HepG2 (cell line): ENCODE measurements around the gene HARBI1. TPM values are rescaled to one million over a fixed set of nuclear protein-coding genes. Genes with fewer than 3 reads are reported as not detected.
A peak's percentile ranks its signal among the peaks of the same experiment; 100 is the strongest.

ENCODE experiments used
- ATAC-seq: fragments of 200-7000 bp; cut with Tn5 transposase; 3 replicates; pipeline ENCODE4 v1.9.1; 2020; ENCODE audit warnings: mild to moderate bottlenecking, moderate library complexity
- BruUV-seq: library from RNA; stranded (reverse); fragments of 400-500 nt; replicated peaks from 2 replicates; lab custom pipeline; 2021; lab: Mats Ljungman, UMichigan
- CTCF ChIA-PET: fragments of 300-600 bp; formaldehyde crosslinking; extraction: SDS; loops from one replicate; lab custom pipeline; 2021; ENCODE audit warnings: low total read pairs, inconsistent platforms, low intra/inter-chr PET ratio; lab: Yijun Ruan, JAX
- POLR2A ChIA-PET: fragments of 350-600 bp; sonication (Branson Sonifier 250); formaldehyde crosslinking; loops from one replicate; lab custom pipeline; 2020; ENCODE audit warnings: antibody characterized with exemption, inconsistent platforms; lab: Yijun Ruan, JAX
- DNase-seq: peaks from one replicate; pipeline ENCODE4 v3.0.0-alpha.2; 2015; ENCODE audit warnings: low spot score
- FAIRE-seq: peaks from 3 replicates; lab custom pipeline; 2011; peaks lifted over from hg19 to GRCh38; lab: Jason Lieb, UNC
- H2AFZ ChIP-seq: one replicate; pipeline ENCODE4 v1.6.1; 2011; ENCODE audit warnings: low read length, inconsistent platforms
- H3K27ac ChIP-seq: fragments of 300-600 bp; 3 replicates; pipeline ENCODE4 v1.8.0; 2011; ENCODE audit warnings: mixed run types, mild to moderate bottlenecking, mixed read lengths, low read length, inconsistent platforms; ENCODE audit not compliant: insufficient read depth; ENCODE audit errors: extremely low read length
- H3K27me3 ChIP-seq, 2 experiments: fragments of 200-600 bp in 1 of 2; 2 replicates in 1 of 2; 3 replicates in 1 of 2; pipeline versions ENCODE4 v1.6.0 to v1.8.0; 2011; ENCODE audit warnings: low read length in 2 of 2, mild to moderate bottlenecking in 2 of 2, moderate library complexity in 2 of 2, inconsistent platforms in 1 of 2; ENCODE audit not compliant: insufficient read depth in 2 of 2, control insufficient read depth in 1 of 2
- H3K36me3 ChIP-seq, 2 experiments: fragments of 200-600 bp in 1 of 2; replicated peaks in 1 of 2; 2 replicates in 1 of 2; 3 replicates in 1 of 2; pipeline versions ENCODE4 v1.5.1 to v1.8.0; 2011; ENCODE audit warnings: low read length in 2 of 2, inconsistent platforms in 1 of 2; ENCODE audit not compliant: insufficient read depth in 2 of 2, control insufficient read depth in 1 of 2
- H3K4me1 ChIP-seq: 2 replicates; pipeline ENCODE4 v1.5.1; 2012; ENCODE audit warnings: low read length, inconsistent platforms; ENCODE audit not compliant: insufficient read depth
- H3K4me2 ChIP-seq: 2 replicates; pipeline ENCODE4 v1.6.0; 2011; ENCODE audit warnings: low read depth, low read length, inconsistent platforms
- H3K4me3 ChIP-seq, 3 experiments: fragments of 200-600 bp in 1 of 3; sonication (generic), shearing (Covaris generic) in 1 of 3; replicated peaks in 1 of 3; 2 replicates each; pipeline ENCODE4 v1.5.1; 2011 to 2016; ENCODE audit warnings: low read length in 3 of 3, inconsistent platforms in 2 of 3, low read depth in 2 of 3, mild to moderate bottlenecking in 2 of 3, control low read depth in 1 of 3, mixed read lengths in 1 of 3; ENCODE audit not compliant: insufficient read depth in 1 of 3
- H3K79me2 ChIP-seq: one replicate; pipeline ENCODE4 v1.6.1; 2011; ENCODE audit warnings: low read length, inconsistent platforms; ENCODE audit not compliant: insufficient read depth
- H3K9ac ChIP-seq: 2 replicates; pipeline ENCODE4 v1.6.0; 2011; ENCODE audit warnings: mild to moderate bottlenecking, low read depth, low read length, inconsistent platforms; ENCODE audit not compliant: insufficient read depth
- H3K9me3 ChIP-seq: 2 replicates; pipeline ENCODE4 v1.5.1; 2012; ENCODE audit warnings: mild to moderate bottlenecking, low read length
- H4K20me1 ChIP-seq: 2 replicates; pipeline ENCODE4 v1.6.0; 2011; ENCODE audit warnings: inconsistent platforms, mild to moderate bottlenecking, low read length, moderate library complexity; ENCODE audit not compliant: insufficient read depth
- ATF7 ChIP-seq, 2 experiments: fragments of 450-650 bp in 1 of 2; sonication (generic) in 1 of 2; formaldehyde crosslinking in 1 of 2; IDR thresholded peaks; 2 replicates each; pipeline versions ENCODE4 v1.4.0 to v1.6.1; 2016 to 2020; ENCODE audit warnings: antibody characterized with exemption in 1 of 2, mild to moderate bottlenecking in 1 of 2, missing genetic modification reagents in 1 of 2
- HNRNPH1 ChIP-seq: fragments of 200-400 bp; formaldehyde crosslinking; optimal IDR thresholded peaks from 2 replicates; pipeline ENCODE3; 2017; ENCODE audit warnings: mild to moderate bottlenecking, low read depth, low read length
- HNRNPLL ChIP-seq: fragments of 200-400 bp; formaldehyde crosslinking; IDR thresholded peaks from 2 replicates; pipeline ENCODE4 v1.6.1; 2017; ENCODE audit warnings: mild to moderate bottlenecking, low read depth, low read length; ENCODE audit not compliant: poor library complexity, severe bottlenecking
- NR2F1 ChIP-seq, 2 experiments: fragments of 450-650 bp in 1 of 2; formaldehyde crosslinking in 1 of 2; IDR thresholded peaks; 2 replicates each; pipeline versions ENCODE4 v1.5.0 to v1.6.1; 2016 to 2020; ENCODE audit warnings: mild to moderate bottlenecking in 1 of 2, missing compliant biosample characterization in 1 of 2, missing genetic modification reagents in 1 of 2, moderate library complexity in 1 of 2
- RFX3 ChIP-seq: IDR thresholded peaks from 2 replicates; pipeline ENCODE4 v1.6.1; 2016; ENCODE audit warnings: missing biosample characterization, missing genetic modification reagents
- RFXAP ChIP-seq: sonication (generic); formaldehyde crosslinking; IDR thresholded peaks from 2 replicates; pipeline ENCODE4 v1.4.0; 2020; ENCODE audit warnings: missing genetic modification reagents, borderline replicate concordance
- SOX13 ChIP-seq, 3 experiments: fragments of 450-650 bp in 1 of 3; sonication (generic) in 1 of 3; formaldehyde crosslinking in 1 of 3; IDR thresholded peaks in 2 of 3; conservative IDR thresholded peaks in 1 of 3; 2 replicates each; pipeline versions ENCODE4 v1.5.0 to v1.6.1; 2016 to 2020; ENCODE audit warnings: antibody characterized with exemption in 1 of 3, mild to moderate bottlenecking in 1 of 3, missing compliant biosample characterization in 1 of 3, missing genetic modification reagents in 1 of 3, moderate library complexity in 1 of 3
- ZNF44 ChIP-seq: sonication (generic); formaldehyde crosslinking; IDR thresholded peaks from 2 replicates; pipeline ENCODE4 v1.5.1; 2020; ENCODE audit warnings: mild to moderate bottlenecking, missing genetic modification reagents
- ZNF709 ChIP-seq: sonication (generic); formaldehyde crosslinking; IDR thresholded peaks from 2 replicates; pipeline ENCODE4 v1.5.0; 2020; ENCODE audit warnings: mild to moderate bottlenecking, missing genetic modification reagents
- ZNF839 ChIP-seq: sonication (generic); formaldehyde crosslinking; IDR thresholded peaks from 2 replicates; pipeline ENCODE4 v1.4.0; 2020; ENCODE audit warnings: missing genetic modification reagents, mild to moderate bottlenecking, borderline replicate concordance
- WGBS: methylation state at CpG from one replicate; pipeline ENCODE4 v1.1.6; 2017; ENCODE audit warnings: low lambda C conversion rate; 5-methylcytosine and 5-hydroxymethylcytosine counted together
- in situ Hi-C: cut with HindIII; loops from 2 replicates; pipeline ENCODE4 v1.10.0; 2017; ENCODE audit warnings: low pct_unique_long_range_greater_than_20kb; ENCODE audit not compliant: extremely low pct_ligation_motif_present
- intact Hi-C: fragments of 100-400 bp; cut with micrococcal nuclease; formaldehyde crosslinking; loops from one replicate; pipeline ENCODE4 v1.10.0; 2022; ENCODE audit not compliant: unreplicated experiment
- polyA plus RNA-seq, 8 experiments: library from polyadenylated mRNA; depleted of rRNA in 3 of 8; stranded (reverse) in 7 of 8; unstranded in 1 of 8; fragments of >200 nt; fragmentation: Illumina TruSeq in 4 of 8; extraction: Trizol in 4 of 8; gene quantifications; 2 replicates each; pipeline versions ENCODE4 v1.2.1 to v1.2.3, GENCODE V29; 2011 to 2016; ENCODE audit warnings: low read depth in 4 of 8, missing spikeins in 1 of 8, mixed read lengths in 1 of 8; ENCODE audit not compliant: insufficient read depth in 1 of 8
- total RNA-seq, 5 experiments: library from RNA; depleted of rRNA; stranded (reverse); fragments of >200 nt; fragmentation: Illumina TruSeq; extraction: Trizol; gene quantifications; 2 replicates each; pipeline ENCODE4 v1.2.3, GENCODE V29; 2016; ENCODE audit warnings: low read depth in 1 of 5
- TF ChIP-seq, protein P1 (sequence below): sonication (generic); formaldehyde crosslinking; IDR thresholded peaks from 2 replicates; pipeline ENCODE4 v1.4.0; 2020; ENCODE audit warnings: mild to moderate bottlenecking, missing genetic modification reagents
- TF ChIP-seq, protein P2 (sequence below): sonication (generic); formaldehyde crosslinking; IDR thresholded peaks from 2 replicates; pipeline ENCODE4 v1.4.0; 2020; ENCODE audit warnings: missing genetic modification reagents
- TF ChIP-seq, protein P3 (sequence below): IDR thresholded peaks from 2 replicates; pipeline ENCODE4 v1.6.1; 2016; ENCODE audit warnings: missing genetic modification reagents, missing compliant biosample characterization

Gene HARBI1
- total and polyA plus RNA-seq, 2 of the 13 experiments (the other 11 are each of a cell fraction or from before 2014, with no cell fraction given), result 2.5 to 4.8 TPM

DNA sequence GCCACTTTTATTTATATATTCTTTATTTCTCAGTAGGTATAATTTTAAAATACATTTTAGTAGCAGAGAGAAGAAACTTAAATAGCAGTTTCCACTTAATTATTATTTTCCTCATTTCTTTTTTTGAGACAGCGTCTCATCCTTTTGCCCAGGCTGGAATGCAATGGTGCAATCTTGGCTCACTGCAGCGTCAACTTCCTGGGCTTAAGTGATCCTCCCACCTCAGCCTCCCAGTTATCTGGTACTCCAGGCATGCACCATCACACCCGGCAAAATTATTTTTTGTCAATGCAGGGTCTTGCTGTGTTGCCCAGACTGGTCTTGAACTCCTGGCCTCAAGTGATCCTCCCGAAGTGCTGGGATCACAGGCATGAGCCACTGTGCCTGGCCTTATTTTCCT, 38.6 kb upstream of the HARBI1 start:
- POLR2A ChIA-PET, result no interaction called here
- WGBS, result 95% methylated on average over 4 of the region's 4 CpGs
- no peak for ATAC-seq

DNA sequence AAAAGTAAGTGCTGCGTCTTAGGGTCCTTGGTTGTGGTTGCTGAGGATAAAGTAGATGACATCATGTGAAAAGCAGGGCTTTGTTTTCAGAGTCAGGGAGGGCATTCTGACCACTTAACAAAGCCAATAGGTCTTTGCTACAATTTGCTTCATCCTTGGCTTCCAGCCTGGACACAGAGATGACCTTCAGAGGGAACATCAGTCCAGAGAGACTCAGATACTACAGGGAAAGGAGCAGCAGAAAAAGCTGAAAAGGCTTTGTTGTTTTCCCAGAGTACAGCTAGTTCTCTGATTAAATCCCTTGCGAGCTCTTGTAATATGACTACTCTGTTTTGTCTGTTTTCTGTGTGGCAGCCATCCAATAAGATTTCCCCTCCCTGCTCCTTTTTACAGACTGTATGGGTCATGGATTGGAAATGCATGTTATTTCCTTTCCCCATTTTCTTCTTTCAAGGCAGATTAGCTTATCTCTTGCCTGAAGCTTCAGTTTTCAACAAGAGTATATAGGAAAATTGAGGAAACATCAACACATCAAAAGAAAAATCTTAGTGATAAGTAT, 32.2 kb upstream of the HARBI1 start:
- TF ChIP-seq, protein P1, sequence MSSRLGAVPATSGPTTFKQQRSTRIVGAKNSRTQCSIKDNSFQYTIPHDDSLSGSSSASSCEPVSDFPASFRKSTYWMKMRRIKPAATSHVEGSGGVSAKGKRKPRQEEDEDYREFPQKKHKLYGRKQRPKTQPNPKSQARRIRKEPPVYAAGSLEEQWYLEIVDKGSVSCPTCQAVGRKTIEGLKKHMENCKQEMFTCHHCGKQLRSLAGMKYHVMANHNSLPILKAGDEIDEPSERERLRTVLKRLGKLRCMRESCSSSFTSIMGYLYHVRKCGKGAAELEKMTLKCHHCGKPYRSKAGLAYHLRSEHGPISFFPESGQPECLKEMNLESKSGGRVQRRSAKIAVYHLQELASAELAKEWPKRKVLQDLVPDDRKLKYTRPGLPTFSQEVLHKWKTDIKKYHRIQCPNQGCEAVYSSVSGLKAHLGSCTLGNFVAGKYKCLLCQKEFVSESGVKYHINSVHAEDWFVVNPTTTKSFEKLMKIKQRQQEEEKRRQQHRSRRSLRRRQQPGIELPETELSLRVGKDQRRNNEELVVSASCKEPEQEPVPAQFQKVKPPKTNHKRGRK, result no peak
- no peak for TF ChIP-seq RFXAP (CRISPR knock-in tag)
- TF ChIP-seq ZNF709 (CRISPR knock-in tag), result no peak
- TF ChIP-seq HNRNPH1, result no peak
- no peak for TF ChIP-seq NR2F1 (CRISPR knock-in tag; IDR thresholded peaks at IDR 0.05)
- no peak for TF ChIP-seq ZNF839 (CRISPR knock-in tag)
- peak; percentile 33; the same call in 1 of the 2 replicates for TF ChIP-seq ATF7 (IDR thresholded peaks at IDR 0.05)
- TF ChIP-seq ATF7 (CRISPR knock-in tag; IDR thresholded peaks at IDR 0.05), result no peak
- TF ChIP-seq SOX13 (IDR thresholded peaks at IDR 0.05), result no peak
- 0 out of 4 replicates have a peak, but pooled peaks of 1 of the 2 experiments have one; percentile 9 for TF ChIP-seq SOX13 (CRISPR knock-in tag; conservative IDR thresholded peaks at IDR 0.05 in 1 of 2, IDR thresholded peaks at IDR 0.05 in 1 of 2)
- TF ChIP-seq HNRNPLL, result no peak
- TF ChIP-seq, protein P2, sequence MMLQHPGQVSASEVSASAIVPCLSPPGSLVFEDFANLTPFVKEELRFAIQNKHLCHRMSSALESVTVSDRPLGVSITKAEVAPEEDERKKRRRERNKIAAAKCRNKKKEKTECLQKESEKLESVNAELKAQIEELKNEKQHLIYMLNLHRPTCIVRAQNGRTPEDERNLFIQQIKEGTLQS (CRISPR knock-in tag), result no peak
- TF ChIP-seq, protein P3, sequence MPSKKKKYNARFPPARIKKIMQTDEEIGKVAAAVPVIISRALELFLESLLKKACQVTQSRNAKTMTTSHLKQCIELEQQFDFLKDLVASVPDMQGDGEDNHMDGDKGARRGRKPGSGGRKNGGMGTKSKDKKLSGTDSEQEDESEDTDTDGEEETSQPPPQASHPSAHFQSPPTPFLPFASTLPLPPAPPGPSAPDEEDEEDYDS (CRISPR knock-in tag), result no peak
- TF ChIP-seq RFX3 (CRISPR knock-in tag), result no peak
- POLR2A ChIA-PET, result no interaction called here
- no TSS peak for BruUV-seq
- Histone ChIP-seq H3K36me3 (peaks cover 20 to 75% of the 10 kb centered on the region in 2 experiments; a peak in 4 of 5 replicates), H4K20me1 (no peaks in the 10 kb centered on the region), H3K27me3 (no peaks in the 10 kb centered on the region), H3K9me3 (no peaks in the 10 kb centered on the region), H2AFZ (no peak overlapping the region), H3K79me2 (no peaks in the 10 kb centered on the region), H3K4me1 (peaks cover 10% of the 10 kb centered on the region), H3K4me2 (no peak overlapping the region), H3K27ac (no peak overlapping the region), H3K9ac (no peak overlapping the region), H3K4me3 (no peak overlapping the region)
- WGBS, result 97% methylated on average over 2 of the region's 2 CpGs
- intact Hi-C loops (no loop called here), in situ Hi-C loops (no loop called here)
- ATAC-seq, result no peak
- FAIRE-seq, result no peak
- peak; percentile 37 for DNase-seq
- CTCF ChIA-PET, result no interaction called here

More for the DNA sequence above, 38.6 kb upstream of the HARBI1 start:
- no TSS peak for BruUV-seq
- no peak for FAIRE-seq
- peaks cover 31 to 73% of the 10 kb centered on the region in 2 experiments for H3K36me3 ChIP-seq
- H3K4me3 ChIP-seq, result no peak overlapping the region
- H3K9ac ChIP-seq, result no peak overlapping the region
- no peaks in the 10 kb centered on the region for H4K20me1 ChIP-seq
- H3K4me2 ChIP-seq, result no peak overlapping the region
- DNase-seq, result no peak
- H3K79me2 ChIP-seq, result no peaks in the 10 kb centered on the region
- H2AFZ ChIP-seq, result no peak overlapping the region
- no peak overlapping the region for H3K27ac ChIP-seq
- peaks cover 10% of the 10 kb centered on the region for H3K4me1 ChIP-seq
- no peaks in the 10 kb centered on the region for H3K9me3 ChIP-seq
- no peak for TF ChIP-seq ZNF44 (CRISPR knock-in tag)
- intact Hi-C loops (no loop called here), in situ Hi-C loops (no loop called here)
- CTCF ChIA-PET, result no interaction called here
- H3K27me3 ChIP-seq, result no peaks in the 10 kb centered on the region
